ENCODE data around the gene TMEM167B. TPM values are rescaled to one million over a fixed set of nuclear protein-coding genes. Genes with fewer than 3 reads are reported as not detected.
A peak's percentile ranks its signal among the peaks of the same experiment; 100 is the strongest.

TMEM167B gene
- 37.2 to 40.3 TPM (median 38.4 TPM) in 3 replicates for total RNA-seq
- long read RNA-seq, partial matches to known transcripts: 0 of 3 reads
- long read RNA-seq, other reads (novel, unspliced or antisense): 0 of 3 reads

DNA sequence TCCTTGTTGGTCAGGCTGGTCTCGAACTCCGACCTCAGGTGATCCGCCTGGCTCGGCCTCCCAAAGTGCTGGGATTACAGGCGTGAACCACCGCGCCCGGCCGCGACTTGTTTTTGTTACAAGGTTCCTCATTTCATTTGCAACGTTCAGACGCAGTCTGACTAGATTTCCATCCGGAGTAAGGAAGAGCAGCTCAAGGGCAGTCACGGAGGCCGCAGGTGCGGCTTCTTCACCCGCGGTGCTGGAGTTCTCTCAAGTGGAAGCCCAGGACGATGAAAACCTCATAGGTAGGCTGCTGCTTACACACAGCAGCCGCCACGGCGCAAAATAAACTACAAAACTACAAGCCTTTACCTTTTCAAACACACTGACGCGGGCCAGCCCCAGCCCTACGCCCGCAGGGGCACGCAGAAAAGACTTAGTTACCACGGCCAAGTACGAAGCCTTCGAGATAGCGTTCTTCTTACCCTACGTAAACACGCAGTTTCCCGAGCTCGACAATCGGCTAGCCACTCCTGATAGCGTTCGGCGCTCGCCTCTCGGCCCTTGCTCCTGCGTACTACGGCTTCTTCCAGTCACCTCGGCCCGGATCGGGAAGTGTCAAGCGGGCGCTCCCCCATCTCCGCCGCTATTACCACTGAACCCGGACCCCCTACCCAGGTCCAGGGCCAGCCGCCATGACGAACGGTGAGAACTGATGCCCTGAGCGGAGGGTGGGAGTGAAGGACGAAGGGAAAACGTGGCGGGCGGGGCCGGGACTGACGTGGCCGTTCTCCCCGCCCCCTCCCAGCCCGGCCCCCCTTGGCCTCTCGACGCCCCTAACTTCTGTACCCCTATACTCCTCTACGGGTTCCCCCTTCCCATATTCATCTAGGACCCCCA lies at the start of gene TMEM167B:
TSS of gene TMEM167B (plus strand) at position 569 of the 882 bp plus-strand sequence. CDS start at position 678, 109 bp downstream.
- peak within 1 kb of the TSS; percentile 97 for H3K27ac Mint-ChIP-seq (ENCODE audit: unreplicated experiment)
- DNase-seq (ENCODE audit: low spot score): peak; percentile 97
- H3K9me3 Mint-ChIP-seq (ENCODE audit: low read depth): no peaks in the 10 kb centered on the region
- peaks cover 39% of the 10 kb centered on the region for H3K4me1 Mint-ChIP-seq (ENCODE audit: low read depth)
- H3K4me3 Mint-ChIP-seq (ENCODE audit: unreplicated experiment): peak within 1 kb of the TSS; percentile 77
- H3K36me3 Mint-ChIP-seq (ENCODE audit: low read depth): peaks cover 13% of the 10 kb centered on the region
- TF ChIP-seq, protein P1, sequence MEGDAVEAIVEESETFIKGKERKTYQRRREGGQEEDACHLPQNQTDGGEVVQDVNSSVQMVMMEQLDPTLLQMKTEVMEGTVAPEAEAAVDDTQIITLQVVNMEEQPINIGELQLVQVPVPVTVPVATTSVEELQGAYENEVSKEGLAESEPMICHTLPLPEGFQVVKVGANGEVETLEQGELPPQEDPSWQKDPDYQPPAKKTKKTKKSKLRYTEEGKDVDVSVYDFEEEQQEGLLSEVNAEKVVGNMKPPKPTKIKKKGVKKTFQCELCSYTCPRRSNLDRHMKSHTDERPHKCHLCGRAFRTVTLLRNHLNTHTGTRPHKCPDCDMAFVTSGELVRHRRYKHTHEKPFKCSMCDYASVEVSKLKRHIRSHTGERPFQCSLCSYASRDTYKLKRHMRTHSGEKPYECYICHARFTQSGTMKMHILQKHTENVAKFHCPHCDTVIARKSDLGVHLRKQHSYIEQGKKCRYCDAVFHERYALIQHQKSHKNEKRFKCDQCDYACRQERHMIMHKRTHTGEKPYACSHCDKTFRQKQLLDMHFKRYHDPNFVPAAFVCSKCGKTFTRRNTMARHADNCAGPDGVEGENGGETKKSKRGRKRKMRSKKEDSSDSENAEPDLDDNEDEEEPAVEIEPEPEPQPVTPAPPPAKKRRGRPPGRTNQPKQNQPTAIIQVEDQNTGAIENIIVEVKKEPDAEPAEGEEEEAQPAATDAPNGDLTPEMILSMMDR (IDR thresholded peaks at IDR 0.05): no peak
- H3K27me3 Mint-ChIP-seq (ENCODE audit: low read depth): no peaks in the 10 kb centered on the region

DNA sequence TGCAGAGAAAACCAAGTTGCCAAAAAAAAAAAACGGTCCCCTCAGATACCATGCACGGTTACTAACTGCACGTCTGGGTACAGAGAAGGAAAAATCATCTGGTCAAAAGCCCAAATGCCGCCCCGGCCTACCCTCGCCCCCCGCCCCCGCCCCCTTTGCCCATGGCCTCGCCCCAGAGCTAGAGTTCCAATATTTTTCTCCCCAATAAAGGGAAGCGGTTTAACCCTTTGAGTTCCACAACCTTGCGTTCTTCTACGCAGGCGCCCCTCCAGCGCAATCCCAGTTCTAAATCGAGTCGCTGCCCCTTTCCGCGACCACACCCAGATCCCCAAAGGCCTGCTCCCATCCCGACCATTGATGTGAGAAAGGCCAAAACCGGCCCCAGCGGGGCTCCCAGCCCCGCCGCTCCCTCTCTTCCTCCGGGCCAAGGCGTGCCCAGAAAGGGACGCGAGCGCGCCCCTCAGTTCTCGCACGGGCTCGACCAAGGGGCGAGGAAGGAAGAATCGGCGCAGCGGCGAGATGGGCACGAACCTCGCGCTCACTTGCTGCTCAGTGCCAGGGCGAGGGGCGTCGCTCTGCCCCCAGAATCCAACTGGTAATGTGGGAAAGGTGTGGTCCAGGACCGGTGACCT lies 49.5 kb upstream of the TMEM167B start:
- TF ChIP-seq, protein P1 (IDR thresholded peaks at IDR 0.05): no peak
- Mint-ChIP-seq H3K36me3 (ENCODE audit: low read depth) (no peaks in the 10 kb centered on the region), H3K4me3 (ENCODE audit: unreplicated experiment) (peak overlapping the region; percentile 87), H3K27ac (ENCODE audit: unreplicated experiment) (peak overlapping the region; percentile 84), H3K4me1 (ENCODE audit: low read depth) (peaks cover 15% of the 10 kb centered on the region), H3K27me3 (ENCODE audit: low read depth) (no peaks in the 10 kb centered on the region), H3K9me3 (ENCODE audit: low read depth) (no peaks in the 10 kb centered on the region)
- no peak for DNase-seq (ENCODE audit: low spot score)

DNA sequence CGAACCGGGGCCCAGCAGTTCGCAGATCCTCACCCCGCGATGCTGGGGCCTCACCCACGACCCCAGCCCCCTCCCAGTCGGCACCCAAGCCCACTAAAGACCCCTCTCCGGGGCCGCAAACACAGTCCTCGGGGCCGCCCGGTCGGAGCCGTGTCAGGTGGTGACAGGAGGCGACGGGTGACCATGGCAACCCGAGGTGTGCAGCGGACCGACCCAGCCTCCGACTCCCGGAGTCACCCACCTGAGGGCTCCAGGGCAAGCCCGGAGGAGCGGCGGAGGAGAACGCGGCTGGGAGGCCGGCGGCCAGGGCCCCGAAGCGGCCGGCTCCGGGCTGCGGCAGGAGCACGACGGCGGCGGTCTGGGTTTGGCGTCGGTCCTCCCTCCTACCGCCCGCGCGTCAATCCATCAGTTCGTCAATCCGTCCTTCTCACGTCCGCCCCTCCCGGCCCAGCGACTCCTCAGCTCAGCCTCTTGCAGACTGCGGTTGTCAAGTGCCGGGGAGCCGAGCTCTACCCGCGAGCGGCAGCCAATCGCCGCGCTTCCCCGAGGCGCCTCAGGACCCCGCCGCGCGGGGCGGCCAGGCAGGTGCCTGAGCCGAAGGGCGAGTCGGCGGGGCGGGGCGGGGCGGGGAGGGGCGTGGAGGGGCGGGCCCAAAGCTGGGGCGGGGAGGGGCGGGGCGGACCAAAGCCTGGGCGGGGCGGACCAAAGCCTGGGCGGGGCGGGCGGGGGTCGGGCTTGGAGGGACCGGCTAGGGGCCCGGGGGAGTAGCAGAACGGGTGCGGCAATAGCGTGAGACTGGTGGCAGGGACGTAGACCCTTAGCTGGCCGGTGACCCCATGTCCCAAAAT lies 48.7 kb upstream of the TMEM167B start, which contains the start of gene WDR47:
TSS of gene WDR47 (minus strand) at position 482 of the 848 bp plus-strand sequence. CDS start 18,590 bp downstream, outside the sequence.
- Mint-ChIP-seq H3K27ac (ENCODE audit: unreplicated experiment) (peak within 1 kb of the TSS; percentile 85), H3K4me3 (ENCODE audit: unreplicated experiment) (peak within 1 kb of the TSS; percentile 87), H3K9me3 (ENCODE audit: low read depth) (no peaks in the 10 kb centered on the region), H3K4me1 (ENCODE audit: low read depth) (peaks cover 15% of the 10 kb centered on the region), H3K36me3 (ENCODE audit: low read depth) (no peaks in the 10 kb centered on the region), H3K27me3 (ENCODE audit: low read depth) (no peaks in the 10 kb centered on the region)
- TF ChIP-seq, protein P1 (IDR thresholded peaks at IDR 0.05): no peak
- DNase-seq (ENCODE audit: low spot score): peak; percentile 99

DNA sequence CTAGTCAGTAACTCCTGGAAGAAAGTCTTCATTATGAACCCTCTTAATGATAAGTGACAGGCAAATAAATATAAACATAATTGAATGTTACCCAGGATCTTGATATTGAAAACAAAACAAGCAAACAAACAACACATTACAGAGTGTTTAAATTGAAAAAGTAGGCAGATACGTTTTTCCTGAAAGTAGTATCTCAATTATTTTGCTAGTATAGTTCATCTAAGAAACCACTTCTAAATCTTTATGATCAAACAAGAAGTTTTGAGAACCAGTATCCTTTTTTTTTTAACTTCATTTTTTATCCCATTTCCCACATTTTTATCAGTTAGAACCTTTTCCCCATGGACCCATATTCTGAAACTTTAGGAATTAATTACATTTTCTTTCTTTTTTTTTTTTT lies 45.0 kb upstream of the TMEM167B start:
- Mint-ChIP-seq H3K27me3 (ENCODE audit: low read depth) (no peaks in the 10 kb centered on the region), H3K9me3 (ENCODE audit: low read depth) (no peaks in the 10 kb centered on the region), H3K27ac (ENCODE audit: unreplicated experiment) (no peak overlapping the region), H3K36me3 (ENCODE audit: low read depth) (no peaks in the 10 kb centered on the region), H3K4me1 (ENCODE audit: low read depth) (peaks cover 7% of the 10 kb centered on the region), H3K4me3 (ENCODE audit: unreplicated experiment) (no peak overlapping the region)
- no peak for DNase-seq (ENCODE audit: low spot score)
- TF ChIP-seq, protein P1 (IDR thresholded peaks at IDR 0.05): no peak
